HepG2 (cell line): ENCODE data around the gene HPCAL1. TPM values are rescaled to one million over a fixed set of nuclear protein-coding genes. Genes with fewer than 3 reads are reported as not detected.

ENCODE experiments used
- AGO1 ChIP-seq: fragments of 200-400 bp; formaldehyde crosslinking; IDR thresholded peaks from 2 replicates; pipeline ENCODE4 v1.6.1; 2017; ENCODE audit warnings: mild to moderate bottlenecking, low read depth, low read length, moderate library complexity; ENCODE audit not compliant: poor library complexity, severe bottlenecking
- CHD2 ChIP-seq: IDR thresholded peaks from 2 replicates; pipeline ENCODE4 v1.6.1; 2011; ENCODE audit warnings: low read depth, low read length, improper control_type of control experiment
- ETS1 ChIP-seq: sonication (generic); formaldehyde crosslinking; IDR thresholded peaks from 2 replicates; pipeline ENCODE4 v1.4.0; 2020; ENCODE audit warnings: missing genetic modification reagents
- GABPB1 ChIP-seq: IDR thresholded peaks from 2 replicates; pipeline ENCODE4 v1.6.1; 2016; ENCODE audit warnings: mild to moderate bottlenecking, missing genetic modification reagents, moderate library complexity, missing compliant biosample characterization
- HMG20A ChIP-seq: IDR thresholded peaks from 2 replicates; pipeline ENCODE4 v1.6.1; 2016; ENCODE audit warnings: borderline replicate concordance
- JUN ChIP-seq: sonication (generic); formaldehyde crosslinking; IDR thresholded peaks from 2 replicates; pipeline ENCODE4 v1.4.0; 2020; ENCODE audit warnings: mild to moderate bottlenecking, missing genetic modification reagents
- KLF12 ChIP-seq: sonication (generic); formaldehyde crosslinking; IDR thresholded peaks from 2 replicates; pipeline ENCODE4 v1.4.0; 2020; ENCODE audit warnings: missing genetic modification reagents, borderline replicate concordance
- MTA1 ChIP-seq: sonication (generic); formaldehyde crosslinking; IDR thresholded peaks from 2 replicates; pipeline ENCODE4 v1.4.0; 2020; ENCODE audit warnings: missing genetic modification reagents, mild to moderate bottlenecking, borderline replicate concordance
- NCOR1 ChIP-seq: fragments of 200-600 bp; sonication (generic); IDR thresholded peaks from 2 replicates; pipeline ENCODE4 v1.7.0; 2017; ENCODE audit warnings: antibody characterized with exemption, low read length, borderline replicate concordance
- NFIB ChIP-seq: sonication (generic); formaldehyde crosslinking; IDR thresholded peaks from 2 replicates; pipeline ENCODE4 v1.9.0; 2021; ENCODE audit warnings: missing genetic modification reagents, mild to moderate bottlenecking, borderline replicate concordance
- NFYC ChIP-seq: IDR thresholded peaks from 2 replicates; pipeline ENCODE4 v1.6.1; 2016; ENCODE audit warnings: missing genetic modification reagents, missing compliant biosample characterization
- NONO ChIP-seq, 2 experiments: fragments of 450-650 bp in 1 of 2; sonication (generic) in 1 of 2; formaldehyde crosslinking in 1 of 2; IDR thresholded peaks in 1 of 2; conservative IDR thresholded peaks in 1 of 2; 2 replicates each; pipeline versions ENCODE4 v1.6.1 to v1.8.0; 2017 to 2022; ENCODE audit warnings: mild to moderate bottlenecking in 1 of 2, missing genetic modification reagents in 1 of 2, moderate library complexity in 1 of 2
- NR0B2 ChIP-seq: sonication (generic); formaldehyde crosslinking; IDR thresholded peaks from 2 replicates; pipeline ENCODE4 v1.4.0; 2020; ENCODE audit warnings: mild to moderate bottlenecking, missing genetic modification reagents
- NR2F2 ChIP-seq: IDR thresholded peaks from 2 replicates; pipeline ENCODE4 v1.6.1; 2012; ENCODE audit warnings: low read depth, inconsistent platforms, borderline replicate concordance
- PHB2 ChIP-seq: fragments of 450-650 bp; IDR thresholded peaks from 2 replicates; pipeline ENCODE4 v1.6.1; 2018; ENCODE audit not compliant: partially characterized antibody
- RAD51 ChIP-seq: fragments of 450-650 bp; IDR thresholded peaks from 2 replicates; pipeline ENCODE4 v1.6.1; 2016; ENCODE audit warnings: borderline replicate concordance
- RBFOX2 ChIP-seq: fragments of 200-400 bp; formaldehyde crosslinking; IDR thresholded peaks from 2 replicates; pipeline ENCODE4 v1.6.1; 2017; ENCODE audit warnings: low read depth, mild to moderate bottlenecking, low read length
- RXRA ChIP-seq: sonication (generic); formaldehyde crosslinking; IDR thresholded peaks from 2 replicates; pipeline ENCODE4 v1.5.1; 2020; ENCODE audit warnings: missing genetic modification reagents
- SUZ12 ChIP-seq: fragments of 150-350 bp; IDR thresholded peaks from 2 replicates; pipeline ENCODE4 v1.6.1; 2014; ENCODE audit warnings: low read depth, low read length
- ZBTB46 ChIP-seq: sonication (generic); formaldehyde crosslinking; IDR thresholded peaks from 2 replicates; pipeline ENCODE4 v1.4.0; 2020; ENCODE audit warnings: mild to moderate bottlenecking, missing genetic modification reagents, borderline replicate concordance
- ZFP36L1 ChIP-seq: sonication (generic); formaldehyde crosslinking; IDR thresholded peaks from 2 replicates; pipeline ENCODE4 v1.8.0; 2022; ENCODE audit warnings: mild to moderate bottlenecking, missing genetic modification reagents, moderate library complexity
- ZFY ChIP-seq: sonication (generic); formaldehyde crosslinking; IDR thresholded peaks from 2 replicates; pipeline ENCODE4 v1.4.0; 2020; ENCODE audit warnings: missing genetic modification reagents
- ZIK1 ChIP-seq: sonication (generic); formaldehyde crosslinking; IDR thresholded peaks from 2 replicates; pipeline ENCODE4 v1.5.0; 2020; ENCODE audit warnings: mild to moderate bottlenecking, low read depth, missing genetic modification reagents, borderline replicate concordance
- ZNF274 ChIP-seq: sonication (generic); formaldehyde crosslinking; IDR thresholded peaks from 2 replicates; pipeline ENCODE4 v1.5.1; 2020; ENCODE audit warnings: mild to moderate bottlenecking, missing genetic modification reagents
- ZNF331 ChIP-seq: sonication (generic); formaldehyde crosslinking; IDR thresholded peaks from 2 replicates; pipeline ENCODE4 v1.4.0; 2020; ENCODE audit warnings: missing genetic modification reagents
- ZNF468 ChIP-seq: sonication (generic); formaldehyde crosslinking; IDR thresholded peaks from 2 replicates; pipeline ENCODE4 v1.8.0; 2022; ENCODE audit warnings: mild to moderate bottlenecking, moderate library complexity, missing genetic modification reagents
- ZNF772 ChIP-seq: sonication (generic); formaldehyde crosslinking; IDR thresholded peaks from 2 replicates; pipeline ENCODE4 v1.5.0; 2020; ENCODE audit warnings: mild to moderate bottlenecking, missing genetic modification reagents
- ZNF891 ChIP-seq: sonication (generic); formaldehyde crosslinking; IDR thresholded peaks from 2 replicates; pipeline ENCODE4 v1.5.0; 2020; ENCODE audit warnings: mild to moderate bottlenecking, missing genetic modification reagents
- ZSCAN25 ChIP-seq: sonication (generic); formaldehyde crosslinking; IDR thresholded peaks from 2 replicates; pipeline ENCODE4 v1.8.0; 2022; ENCODE audit warnings: mild to moderate bottlenecking, missing genetic modification reagents
- polyA plus RNA-seq, 8 experiments: library from polyadenylated mRNA; depleted of rRNA in 3 of 8; stranded (reverse) in 7 of 8; unstranded in 1 of 8; fragments of >200 nt; fragmentation: Illumina TruSeq in 4 of 8; extraction: Trizol in 4 of 8; gene quantifications; 2 replicates each; pipeline versions ENCODE4 v1.2.1 to v1.2.3, GENCODE V29; 2011 to 2016; ENCODE audit warnings: low read depth in 4 of 8, missing spikeins in 1 of 8, mixed read lengths in 1 of 8; ENCODE audit not compliant: insufficient read depth in 1 of 8
- total RNA-seq, 5 experiments: library from RNA; depleted of rRNA; stranded (reverse); fragments of >200 nt; fragmentation: Illumina TruSeq; extraction: Trizol; gene quantifications; 2 replicates each; pipeline ENCODE4 v1.2.3, GENCODE V29; 2016; ENCODE audit warnings: low read depth in 1 of 5

The HPCAL1 gene
- total and polyA plus RNA-seq, 2 of the 13 experiments (the other 11 are each of a cell fraction or from before 2014, with no cell fraction given) = 29.5 to 29.9 TPM

GRCh38 chr2:10285556-10286198, 17.0 kb upstream of the HPCAL1 start (continued):
- TF ChIP-seq NCOR1 (no peak), ZNF331 (CRISPR knock-in tag) (no peak; the same call in none of the 2 replicates), GABPB1 (CRISPR knock-in tag) (peak; percentile 84), PHB2 (no peak), ZNF274 (CRISPR knock-in tag) (peak; percentile 76), ZFY (CRISPR knock-in tag) (peak; percentile 77), SUZ12 (no peak), NR0B2 (CRISPR knock-in tag) (0 out of 2 replicates have a peak, but pooled peaks have one; percentile 24), AGO1 (peak; percentile 34), MTA1 (CRISPR knock-in tag) (peak; percentile 92; the same call in 1 of the 2 replicates), HMG20A (CRISPR knock-in tag) (0 out of 2 replicates have a peak, but pooled peaks have one; percentile 24), ZNF468 (CRISPR knock-in tag) (no peak), ZIK1 (CRISPR knock-in tag) (peak; percentile 89), ETS1 (CRISPR knock-in tag) (no peak), ZSCAN25 (CRISPR knock-in tag) (peak; percentile 65; the same call in 1 of the 2 replicates), RBFOX2 (peak; percentile 81), ZNF772 (peak; percentile 92), ZNF891 (CRISPR knock-in tag) (peak; percentile 73; the same call in 1 of the 2 replicates), RXRA (CRISPR knock-in tag) (peak; percentile 73), NFIB (no peak), RAD51 (peak; percentile 69; the same call in 1 of the 2 replicates), CHD2 (no peak), KLF12 (CRISPR knock-in tag) (no peak), NFYC (0 out of 2 replicates have a peak, but pooled peaks have one; percentile 19), ZFP36L1 (0 out of 2 replicates have a peak, but pooled peaks have one; percentile 43), JUN (peak; percentile 75), ZBTB46 (CRISPR knock-in tag) (peak; percentile 65; the same call in 1 of the 2 replicates), NR2F2 (no peak), NONO (IDR thresholded peaks at IDR 0.05) (no peak), NONO (CRISPR knock-in tag; conservative IDR thresholded peaks at IDR 0.05) (peak; percentile 84)
